HepG2 (cell line): ENCODE measurements around the gene NCOA6. TPM values are rescaled to one million over a fixed set of nuclear protein-coding genes. Genes with fewer than 3 reads are reported as not detected.

ENCODE experiments used
- AKNA ChIP-seq: sonication (generic); formaldehyde crosslinking; IDR thresholded peaks from 2 replicates; pipeline ENCODE4 v1.4.0; 2020; ENCODE audit warnings: missing genetic modification reagents, borderline replicate concordance
- ARNT ChIP-seq: fragments of 450-650 bp; IDR thresholded peaks from 2 replicates; pipeline ENCODE4 v1.6.1; 2017
- E2F5 ChIP-seq: sonication (generic); formaldehyde crosslinking; conservative IDR thresholded peaks from 2 replicates; pipeline ENCODE4 v1.4.0; 2020; ENCODE audit warnings: missing genetic modification reagents
- ESRRA ChIP-seq: sonication (generic); formaldehyde crosslinking; IDR thresholded peaks from 2 replicates; pipeline ENCODE4 v1.5.1; 2020; ENCODE audit warnings: mild to moderate bottlenecking, low read depth, missing genetic modification reagents
- FIP1L1 ChIP-seq: fragments of 200-400 bp; formaldehyde crosslinking; IDR thresholded peaks from 2 replicates; pipeline ENCODE4 v1.6.1; 2018; ENCODE audit warnings: low read depth, mild to moderate bottlenecking, low read length, moderate library complexity, borderline replicate concordance; ENCODE audit not compliant: insufficient read depth
- FOXO4 ChIP-seq: sonication (generic); formaldehyde crosslinking; conservative IDR thresholded peaks from 2 replicates; pipeline ENCODE4 v1.8.1; 2023; ENCODE audit warnings: missing genetic modification reagents
- GPN1 ChIP-seq: sonication (generic); formaldehyde crosslinking; IDR thresholded peaks from 2 replicates; pipeline ENCODE4 v1.5.1; 2020; ENCODE audit warnings: missing genetic modification reagents, borderline replicate concordance
- IRX3 ChIP-seq: sonication (generic); formaldehyde crosslinking; IDR thresholded peaks from 2 replicates; pipeline ENCODE4 v1.8.1; 2023; ENCODE audit warnings: mild to moderate bottlenecking, low read depth, missing genetic modification reagents, borderline replicate concordance
- ISX ChIP-seq: sonication (generic); formaldehyde crosslinking; conservative IDR thresholded peaks from 2 replicates; pipeline ENCODE4 v1.5.0; 2020; ENCODE audit warnings: missing genetic modification reagents
- PAWR ChIP-seq: sonication (generic); formaldehyde crosslinking; IDR thresholded peaks from 2 replicates; pipeline ENCODE4 v1.4.0; 2020; ENCODE audit warnings: missing genetic modification reagents, mild to moderate bottlenecking, borderline replicate concordance
- SNAI1 ChIP-seq: sonication (generic); formaldehyde crosslinking; IDR thresholded peaks from 2 replicates; pipeline ENCODE4 v1.5.0; 2020; ENCODE audit warnings: mild to moderate bottlenecking, missing genetic modification reagents, borderline replicate concordance
- TSC22D2 ChIP-seq: sonication (generic); formaldehyde crosslinking; IDR thresholded peaks from 2 replicates; pipeline ENCODE4 v1.5.1; 2020; ENCODE audit warnings: missing genetic modification reagents, mild to moderate bottlenecking, borderline replicate concordance
- ZNF83 ChIP-seq: sonication (generic); formaldehyde crosslinking; IDR thresholded peaks from 2 replicates; pipeline ENCODE4 v1.4.0; 2020; ENCODE audit warnings: missing genetic modification reagents, mild to moderate bottlenecking, borderline replicate concordance
- ZSCAN25 ChIP-seq: sonication (generic); formaldehyde crosslinking; IDR thresholded peaks from 2 replicates; pipeline ENCODE4 v1.8.0; 2022; ENCODE audit warnings: mild to moderate bottlenecking, missing genetic modification reagents
- ZSCAN30 ChIP-seq: sonication (generic); formaldehyde crosslinking; IDR thresholded peaks from 2 replicates; pipeline ENCODE4 v1.5.0; 2020; ENCODE audit warnings: mild to moderate bottlenecking, missing genetic modification reagents
- ZZZ3 ChIP-seq: sonication (generic); formaldehyde crosslinking; IDR thresholded peaks from 2 replicates; pipeline ENCODE4 v1.4.0; 2020; ENCODE audit warnings: missing genetic modification reagents, mild to moderate bottlenecking, borderline replicate concordance
- polyA plus RNA-seq, 8 experiments: library from polyadenylated mRNA; depleted of rRNA in 3 of 8; stranded (reverse) in 7 of 8; unstranded in 1 of 8; fragments of >200 nt; fragmentation: Illumina TruSeq in 4 of 8; extraction: Trizol in 4 of 8; gene quantifications; 2 replicates each; pipeline versions ENCODE4 v1.2.1 to v1.2.3, GENCODE V29; 2011 to 2016; ENCODE audit warnings: low read depth in 4 of 8, missing spikeins in 1 of 8, mixed read lengths in 1 of 8; ENCODE audit not compliant: insufficient read depth in 1 of 8
- total RNA-seq, 5 experiments: library from RNA; depleted of rRNA; stranded (reverse); fragments of >200 nt; fragmentation: Illumina TruSeq; extraction: Trizol; gene quantifications; 2 replicates each; pipeline ENCODE4 v1.2.3, GENCODE V29; 2016; ENCODE audit warnings: low read depth in 1 of 5
- TF ChIP-seq, protein P1 (sequence below): sonication (generic); formaldehyde crosslinking; IDR thresholded peaks from 2 replicates; pipeline ENCODE4 v1.5.0; 2020; ENCODE audit warnings: mild to moderate bottlenecking, missing genetic modification reagents
- TF ChIP-seq, protein P2 (sequence below): sonication (generic); formaldehyde crosslinking; IDR thresholded peaks from 2 replicates; pipeline ENCODE4 v1.4.0; 2020; ENCODE audit warnings: missing genetic modification reagents, low read depth, mild to moderate bottlenecking, borderline replicate concordance

NCOA6 gene
- total and polyA plus RNA-seq, 2 of the 13 experiments (the other 11 are each of a cell fraction or from before 2014, with no cell fraction given): 11.2 to 29.3 TPM

GRCh38 chr20:34717230-34718095, 108.0 kb downstream of the NCOA6 start (continued):
- TF ChIP-seq AKNA (CRISPR knock-in tag) (no peak), ZSCAN30 (CRISPR knock-in tag) (peak; percentile 90; the same call in 1 of the 2 replicates), ARNT (no peak), TSC22D2 (no peak), SNAI1 (CRISPR knock-in tag) (no peak), E2F5 (CRISPR knock-in tag) (no peak), IRX3 (no peak), ESRRA (CRISPR knock-in tag) (no peak), GPN1 (CRISPR knock-in tag) (no peak), ZSCAN25 (CRISPR knock-in tag) (no peak; the same call in 1 of the 2 replicates), ZZZ3 (CRISPR knock-in tag) (no peak), PAWR (no peak), ISX (no peak), FOXO4 (CRISPR knock-in tag) (no peak), ZNF83 (CRISPR knock-in tag) (no peak), FIP1L1 (no peak)
- TF ChIP-seq, protein P1, sequence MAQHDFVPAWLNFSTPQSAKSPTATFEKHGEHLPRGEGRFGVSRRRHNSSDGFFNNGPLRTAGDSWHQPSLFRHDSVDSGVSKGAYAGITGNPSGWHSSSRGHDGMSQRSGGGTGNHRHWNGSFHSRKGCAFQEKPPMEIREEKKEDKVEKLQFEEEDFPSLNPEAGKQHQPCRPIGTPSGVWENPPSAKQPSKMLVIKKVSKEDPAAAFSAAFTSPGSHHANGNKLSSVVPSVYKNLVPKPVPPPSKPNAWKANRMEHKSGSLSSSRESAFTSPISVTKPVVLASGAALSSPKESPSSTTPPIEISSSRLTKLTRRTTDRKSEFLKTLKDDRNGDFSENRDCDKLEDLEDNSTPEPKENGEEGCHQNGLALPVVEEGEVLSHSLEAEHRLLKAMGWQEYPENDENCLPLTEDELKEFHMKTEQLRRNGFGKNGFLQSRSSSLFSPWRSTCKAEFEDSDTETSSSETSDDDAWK (CRISPR knock-in tag): no peak
- TF ChIP-seq, protein P2, sequence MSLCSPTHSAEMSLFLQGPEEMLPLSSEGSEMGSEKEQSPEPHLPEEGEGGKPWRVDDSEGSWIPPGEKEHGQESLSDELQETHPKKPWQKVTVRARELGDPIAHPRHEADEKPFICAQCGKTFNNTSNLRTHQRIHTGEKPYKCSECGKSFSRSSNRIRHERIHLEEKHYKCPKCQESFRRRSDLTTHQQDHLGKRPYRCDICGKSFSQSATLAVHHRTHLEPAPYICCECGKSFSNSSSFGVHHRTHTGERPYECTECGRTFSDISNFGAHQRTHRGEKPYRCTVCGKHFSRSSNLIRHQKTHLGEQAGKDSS (CRISPR knock-in tag): no peak
